Cardiac fibroblast (primary cell): Measurements from ENCODE around the gene REEP3.

Experiments
- DNase-seq, 2 donors: peaks; one replicate each; pipeline versions ENCODE4 v3.0.0 to v3.0.0-alpha.2; 2010; ENCODE audit warnings: low read depth in 2 of 2
- H3K4me3 ChIP-seq, 2 donors: replicated peaks in 1 of 2; 1 replicate in 1 of 2; 2 replicates in 1 of 2; pipeline ENCODE4 v1.5.1; 2011; ENCODE audit warnings: low read depth in 2 of 2, low read length in 2 of 2, mild to moderate bottlenecking in 2 of 2, moderate library complexity in 1 of 2
- CTCF ChIP-seq: IDR thresholded peaks from one replicate; pipeline ENCODE4 v1.5.1; 2011; ENCODE audit warnings: low read depth, mild to moderate bottlenecking, low read length, inconsistent platforms

REEP3 gene

GRCh38 chr10:63543576-63543962 lies 22.4 kb downstream of the REEP3 start:
- no peak for TF ChIP-seq CTCF
- DNase-seq, result no peak
- H3K4me3 ChIP-seq, result no peak overlapping the region

GRCh38 chr10:63544418-63544817 lies 23.2 kb downstream of the REEP3 start:
- no peak for DNase-seq
- no peak for TF ChIP-seq CTCF
- no peak overlapping the region for H3K4me3 ChIP-seq

GRCh38 chr10:63547628-63548360 lies 26.6 kb downstream of the REEP3 start:
- TF ChIP-seq CTCF, result no peak
- H3K4me3 ChIP-seq, result no peak overlapping the region
- DNase-seq, result peak; percentile 18 to 32

- no peak for TF ChIP-seq CTCF
- DNase-seq, result no peak
- H3K4me3 ChIP-seq, result no peak overlapping the region
Measured at GRCh38 chr10:63548860-63549259, 27.7 kb downstream of the REEP3 start.

- TF ChIP-seq CTCF, result no peak
Measured at GRCh38 chr10:63549810-63550209, 28.6 kb downstream of the REEP3 start.

GRCh38 chr10:63553031-63553430 lies 31.8 kb downstream of the REEP3 start:
- no peak overlapping the region for H3K4me3 ChIP-seq
- TF ChIP-seq CTCF, result no peak
- DNase-seq, result peak; percentile 76 to 93

More at GRCh38 chr10:63549810-63550209, 28.6 kb downstream of the REEP3 start:
- H3K4me3 ChIP-seq, result no peak overlapping the region
- DNase-seq, result no peak

GRCh38 chr10:63553473-63553872 lies 32.3 kb downstream of the REEP3 start:
- H3K4me3 ChIP-seq, result no peak overlapping the region
- DNase-seq, result peak in 1 of 2 donors; percentile 10
- TF ChIP-seq CTCF, result no peak
